Testis (tissue), 2 donors: ENCODE data around the gene TTLL3.

Source experiments
- CTCF ChIP-seq, 3 experiments: fragments of 450-650 bp in 2 of 3; fragments of 200-600 bp in 1 of 3; sonication (generic) in 1 of 3; IDR thresholded peaks; one replicate each; pipeline ENCODE4 v1.5.1; 2016 to 2019; ENCODE audit warnings: antibody characterized with exemption in 3 of 3, mild to moderate bottlenecking in 2 of 3, moderate library complexity in 1 of 3
- POLR2A ChIP-seq: fragments of 450-650 bp; IDR thresholded peaks from one replicate; pipeline ENCODE4 v1.6.1; 2017; ENCODE audit warnings: antibody characterized with exemption, mild to moderate bottlenecking, moderate library complexity

- no peak for TF ChIP-seq CTCF (IDR thresholded peaks at IDR 0.05)
- no peak for TF ChIP-seq POLR2A
Observed at GRCh38 chr3:9861626-9862130, 51.6 kb downstream of the TTLL3 start.
